Frontal cortex (tissue), 4 donors: Measurements from ENCODE around the gene STX2. TPM values are rescaled to one million over a fixed set of nuclear protein-coding genes. Genes with fewer than 3 reads are reported as not detected.
"Not testable (repeated sequence)": the region's sequence is repeated elsewhere in the genome, so short reads cannot be mapped to it uniquely, and the experiment has no call there.

Experiments used
- DNase-seq, 2 donors: peaks; one replicate each; pipeline ENCODE4 v3.0.0; 2012; ENCODE audit warnings: low spot score in 2 of 2
- FAIRE-seq: peaks from 2 replicates; lab custom pipeline; 2012; peaks lifted over from hg19 to GRCh38; lab: Jason Lieb, UNC
- total RNA-seq: library from RNA; depleted of rRNA; stranded (reverse); fragments of >200 nt; gene quantifications from one replicate; pipeline ENCODE4 v1.2.3, GENCODE V29; 2014
- donor health status: control.
- donor health status: control.
- donor health status: control.

STX2 gene
- total RNA-seq, 1 donor from 2014 or later: 21.2 TPM

DNA sequence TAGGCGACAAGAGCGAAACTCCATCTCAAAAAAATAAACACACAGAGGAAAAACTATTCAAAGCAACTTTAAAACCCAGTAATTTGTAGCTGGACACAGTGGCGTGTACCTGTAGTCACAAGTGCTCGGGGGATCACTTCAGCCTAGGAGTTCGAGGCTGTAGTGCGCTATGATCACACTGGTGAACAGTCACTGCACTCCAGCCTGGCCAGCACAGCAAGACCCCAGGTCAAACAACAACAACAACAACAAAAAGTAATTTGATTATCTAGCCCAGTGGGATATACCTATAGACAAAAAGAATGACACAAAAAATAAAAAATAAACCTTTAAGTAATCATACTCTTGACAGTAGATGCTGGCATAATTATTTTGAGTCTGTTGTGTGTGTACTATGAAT lies 29.3 kb downstream of the STX2 start:
- FAIRE-seq: no peak
- no peak for DNase-seq

DNA sequence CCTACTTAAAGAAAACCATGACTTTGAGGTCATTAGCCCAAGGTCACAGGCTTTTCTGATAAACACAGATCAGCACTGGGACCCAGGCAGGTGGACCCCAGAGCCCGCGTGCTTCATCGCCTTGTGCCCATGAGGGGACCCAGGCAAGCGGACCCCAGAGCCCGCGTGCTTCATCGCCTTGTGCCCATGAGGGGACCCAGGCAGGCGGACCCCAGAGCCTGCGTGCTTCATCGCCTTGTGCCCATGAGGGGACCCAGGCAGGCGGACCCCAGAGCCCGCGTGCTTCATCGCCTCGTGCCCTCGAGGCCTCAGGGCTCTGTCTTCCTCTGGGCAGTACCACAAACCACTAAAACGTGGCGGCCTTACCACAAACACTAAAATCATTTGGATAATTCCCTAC lies 31.7 kb downstream of the STX2 start:
- DNase-seq (no peak), FAIRE-seq (no peak)

DNA sequence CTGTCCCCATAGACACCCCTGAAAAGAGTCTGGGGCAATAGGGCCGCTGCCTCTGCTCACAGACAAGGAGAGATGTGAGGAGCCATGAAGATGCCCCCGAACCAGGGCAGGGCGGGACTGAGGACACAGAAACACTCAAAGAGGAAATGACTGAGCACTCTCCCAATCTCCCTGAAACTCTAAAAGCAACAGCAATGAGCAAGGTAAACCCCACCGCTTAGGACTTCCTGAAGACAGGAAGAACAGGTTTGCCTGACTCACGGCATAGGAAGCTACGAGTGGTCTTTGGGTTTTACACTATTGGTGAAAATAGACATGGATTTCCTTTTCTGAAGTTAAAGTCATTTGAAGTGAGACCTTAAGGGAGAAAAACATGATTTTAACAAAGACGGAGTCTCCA lies 32.5 kb downstream of the STX2 start:
- DNase-seq: no peak
- FAIRE-seq: no peak

DNA sequence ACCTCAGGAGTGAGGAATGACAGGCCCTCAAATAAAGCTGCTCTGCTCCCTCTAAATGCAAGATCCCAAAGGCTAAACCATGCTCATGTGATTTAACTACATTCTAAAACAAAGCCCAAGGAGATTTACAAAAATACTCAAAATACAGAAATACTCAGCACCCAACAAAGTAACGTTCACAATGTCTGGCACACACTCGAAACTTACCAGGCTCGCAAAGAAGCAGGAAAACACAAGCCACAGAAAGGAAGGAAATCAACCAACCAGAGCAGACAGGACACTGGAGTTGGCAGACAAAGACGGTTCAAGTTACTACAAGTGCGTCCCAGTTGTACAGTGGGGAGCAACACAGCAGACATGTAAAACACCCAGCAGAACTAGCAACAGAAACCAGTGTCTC lies 33.4 kb downstream of the STX2 start:
- FAIRE-seq (no peak), DNase-seq (no peak)

DNA sequence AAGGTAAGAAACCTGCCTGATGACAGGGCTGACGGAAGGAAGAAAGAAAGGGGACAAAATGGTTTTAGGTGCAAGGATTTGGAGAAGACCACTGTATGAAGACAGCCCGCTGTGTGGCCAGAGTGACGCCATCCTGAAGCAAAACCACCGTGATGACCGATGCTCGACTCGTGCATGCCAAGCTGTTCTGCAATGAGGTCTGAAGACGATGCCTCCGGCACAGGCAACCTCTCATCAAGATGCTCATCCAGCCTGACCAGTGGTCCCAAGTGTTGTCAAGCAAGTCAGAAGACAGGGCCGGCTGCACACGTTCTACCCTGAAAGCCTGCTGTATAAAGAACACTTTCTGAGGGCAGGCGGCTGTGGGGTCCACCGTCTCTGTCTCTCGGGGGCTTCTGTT lies 34.8 kb downstream of the STX2 start:
- no peak for DNase-seq

DNA sequence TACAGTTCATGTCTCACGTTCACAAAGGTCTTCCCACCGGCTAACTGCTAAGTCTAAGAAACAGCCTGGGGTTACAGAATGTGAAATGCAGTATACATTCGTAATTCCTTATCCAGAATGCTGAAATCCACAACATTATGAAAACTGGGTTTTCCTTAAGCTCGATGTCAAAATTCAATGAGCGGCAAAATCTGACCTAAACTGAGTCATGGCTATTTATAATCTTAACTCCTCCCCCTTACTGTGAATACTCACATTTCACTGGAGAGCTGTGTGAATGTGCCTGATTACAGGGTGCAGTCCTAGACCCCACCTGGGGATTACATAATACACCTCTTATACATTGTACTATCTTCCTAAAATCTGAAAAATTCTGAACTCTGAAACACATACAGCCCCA lies 35.3 kb downstream of the STX2 start:
- DNase-seq (no peak), FAIRE-seq (no peak)

More for the DNA sequence above, 34.8 kb downstream of the STX2 start:
- no peak for FAIRE-seq

DNA sequence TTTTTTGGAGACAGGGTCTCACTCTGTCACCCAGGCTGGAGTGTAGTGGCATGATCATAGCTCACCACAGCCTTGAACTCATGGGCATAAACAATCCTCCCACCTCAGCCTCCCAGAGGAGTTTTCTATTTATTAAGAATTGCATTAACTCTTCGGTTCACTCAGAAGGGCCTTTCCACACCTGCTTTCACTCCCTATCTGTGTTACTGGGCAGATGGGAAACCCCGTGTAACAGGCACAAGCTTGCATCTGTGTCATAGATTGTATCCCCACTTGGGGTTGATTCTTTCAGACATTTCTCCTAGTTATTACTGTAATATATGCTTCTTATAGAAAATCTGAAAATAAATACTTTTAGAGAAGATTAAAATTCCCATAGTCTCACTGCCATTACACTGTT lies 38.7 kb downstream of the STX2 start:
- no peak for DNase-seq
- no peak for FAIRE-seq

DNA sequence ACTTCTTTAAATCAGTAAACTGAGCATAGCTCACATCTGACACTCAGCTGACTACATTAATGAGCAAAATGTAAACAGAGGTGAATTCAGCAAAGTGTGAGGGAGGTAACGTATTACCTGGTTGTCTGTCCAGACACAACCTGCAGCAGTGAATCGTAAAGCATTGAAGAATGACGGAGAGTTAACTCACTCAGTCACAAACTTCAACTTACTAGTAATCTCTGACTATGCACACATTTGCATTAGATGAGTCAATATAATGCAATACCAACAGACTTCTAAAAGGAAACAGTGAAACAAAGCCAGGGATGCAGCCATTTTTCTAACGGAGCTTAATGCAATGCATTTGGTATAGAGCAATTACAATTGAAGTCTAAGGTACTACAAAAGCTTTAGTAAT lies 40.0 kb downstream of the STX2 start:
- no peak for FAIRE-seq

DNA sequence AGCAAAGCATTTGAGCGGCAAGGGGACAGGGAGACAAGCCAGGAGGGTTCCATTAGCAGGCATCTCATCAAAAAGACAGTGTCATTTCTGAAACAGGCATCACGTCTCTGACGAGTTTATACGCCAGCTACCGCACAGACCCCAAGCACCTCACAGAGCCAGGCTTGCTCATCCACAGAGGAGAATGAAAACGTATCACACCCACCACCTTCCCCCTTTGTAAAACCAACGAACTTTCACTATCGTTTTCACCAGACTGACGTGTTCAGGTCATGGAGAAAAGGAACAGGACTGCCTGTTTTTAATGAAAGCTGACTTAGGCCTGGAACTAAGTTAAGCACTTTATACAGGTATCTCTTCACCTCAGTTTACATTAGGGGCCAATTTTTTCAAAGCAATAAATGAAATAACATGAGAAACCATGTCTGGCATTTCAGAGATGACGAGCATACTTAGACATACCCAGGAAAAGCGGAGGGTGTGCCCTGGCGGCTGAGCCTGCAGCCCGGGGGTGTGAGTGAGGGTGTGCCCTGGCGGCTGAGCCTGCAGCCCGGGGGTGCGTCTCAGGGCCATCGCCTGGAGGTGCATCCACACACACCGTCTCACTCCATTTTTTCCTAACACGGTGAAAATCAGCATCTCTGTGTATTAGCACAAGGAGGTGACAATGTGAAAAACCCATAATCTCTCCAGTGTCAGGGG lies 41.9 kb downstream of the STX2 start:
- DNase-seq: no peak
- FAIRE-seq: no peak

More for the DNA sequence above, 40.0 kb downstream of the STX2 start:
- no peak for DNase-seq

DNA sequence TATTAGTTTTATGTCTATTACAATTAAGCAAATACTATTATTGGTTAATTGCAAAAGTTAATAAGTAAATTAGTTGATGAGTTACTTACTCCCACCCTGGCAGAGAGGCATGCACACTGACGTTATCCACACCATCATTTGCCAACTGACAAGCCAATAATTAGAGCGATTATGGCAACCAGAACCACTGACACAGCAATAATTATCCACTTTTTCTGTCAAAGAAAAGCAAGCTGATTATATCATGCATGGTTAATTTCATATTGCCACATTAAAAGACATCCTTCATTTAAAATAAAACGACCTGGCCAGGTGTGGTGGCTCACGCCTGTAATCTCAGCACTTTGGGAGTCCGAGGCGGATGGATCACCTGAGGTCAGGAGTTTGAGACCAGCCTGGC lies 43.1 kb downstream of the STX2 start:
- DNase-seq (no peak), FAIRE-seq (no peak)

DNA sequence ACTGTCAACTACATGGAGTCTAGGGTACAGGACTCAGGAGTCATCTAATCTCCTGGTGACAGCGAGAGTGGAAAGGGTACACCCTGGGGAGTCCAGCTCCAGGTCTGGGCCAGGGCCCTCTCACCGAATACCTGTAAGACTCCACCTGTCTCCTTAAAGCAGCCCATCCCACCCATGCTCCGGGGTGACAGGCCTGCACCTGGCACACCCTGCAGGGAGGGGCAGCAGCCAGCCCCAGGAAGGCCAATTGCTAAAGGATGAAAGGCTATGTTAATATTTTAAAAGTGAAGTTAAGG lies 45.5 kb downstream of the STX2 start:
- no peak for FAIRE-seq
- no peak for DNase-seq

DNA sequence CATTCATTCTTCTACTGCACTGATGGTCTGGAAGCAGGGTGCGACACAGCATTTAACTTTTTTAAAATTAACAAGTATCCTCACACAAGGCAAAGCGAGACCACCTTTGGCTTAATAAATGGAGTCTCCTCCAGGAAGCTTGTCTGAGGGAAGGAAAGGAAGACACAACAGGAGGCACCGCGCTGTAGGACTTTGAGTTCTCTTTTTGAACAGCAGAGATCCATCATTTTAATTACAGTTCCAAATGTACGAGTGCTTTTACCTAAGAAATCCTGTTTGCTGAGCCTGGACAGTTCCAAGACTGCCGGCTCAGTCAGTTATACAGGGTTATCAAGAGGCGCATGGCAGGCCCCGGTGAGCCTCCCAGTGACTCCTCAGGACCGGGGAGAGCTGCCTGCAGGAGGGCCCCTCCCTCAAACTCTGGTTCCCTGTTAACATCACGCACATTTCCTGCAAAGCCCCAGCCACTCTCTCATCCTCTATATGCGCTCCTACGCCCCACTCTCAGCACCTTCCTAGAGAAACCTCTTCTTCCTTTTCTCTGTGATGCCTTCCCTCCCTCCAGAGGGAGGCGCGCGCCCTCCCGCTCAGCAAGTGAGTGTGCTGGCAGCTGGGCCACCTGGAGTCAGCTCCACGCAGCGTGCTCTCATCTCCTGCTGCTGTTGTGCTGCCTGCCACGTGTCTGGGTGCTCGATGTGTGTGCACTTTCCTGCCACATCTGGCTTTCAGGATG lies 46.1 kb downstream of the STX2 start:
- DNase-seq: no peak
- FAIRE-seq: no peak

DNA sequence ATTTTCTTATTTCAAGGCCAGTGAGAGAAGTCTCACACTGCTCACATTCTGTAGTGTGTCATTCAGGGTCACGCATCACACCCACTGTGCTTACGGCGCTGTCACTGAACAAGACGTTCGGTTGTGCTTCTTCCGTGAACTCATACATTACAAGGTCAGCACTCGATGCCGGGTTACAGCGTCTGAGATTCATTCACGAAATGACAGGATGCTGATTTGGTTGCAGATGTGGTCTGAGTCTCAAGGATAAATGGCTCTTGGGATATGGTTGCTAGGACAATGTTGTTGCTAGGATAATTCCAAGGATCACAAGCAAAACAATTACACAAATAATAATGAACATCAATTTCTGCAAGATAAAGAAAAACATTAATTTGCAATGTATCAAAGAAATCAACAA lies 47.4 kb downstream of the STX2 start:
- FAIRE-seq: no peak
- no peak for DNase-seq

DNA sequence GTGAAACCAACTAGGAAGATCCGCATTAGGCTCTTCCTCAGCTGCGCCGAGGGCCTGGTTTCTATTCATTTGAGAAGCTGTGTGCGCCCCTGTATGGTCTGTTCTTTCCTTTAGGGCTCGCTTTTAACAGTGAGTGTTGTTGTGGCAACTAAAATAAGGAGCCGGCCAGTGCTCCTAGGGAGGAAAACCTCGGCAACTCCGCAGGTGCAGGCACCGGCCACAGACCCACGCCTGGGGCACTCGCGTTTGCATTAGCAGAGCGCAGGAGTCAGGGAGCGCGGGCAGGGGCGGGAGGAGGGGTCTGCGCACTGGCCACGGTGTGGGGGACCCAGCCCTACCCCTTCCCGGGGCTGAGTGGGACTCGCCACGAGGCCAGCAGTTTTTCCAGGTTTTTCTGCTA lies 50.5 kb downstream of the STX2 start:
- FAIRE-seq (no peak), DNase-seq (no peak)

DNA sequence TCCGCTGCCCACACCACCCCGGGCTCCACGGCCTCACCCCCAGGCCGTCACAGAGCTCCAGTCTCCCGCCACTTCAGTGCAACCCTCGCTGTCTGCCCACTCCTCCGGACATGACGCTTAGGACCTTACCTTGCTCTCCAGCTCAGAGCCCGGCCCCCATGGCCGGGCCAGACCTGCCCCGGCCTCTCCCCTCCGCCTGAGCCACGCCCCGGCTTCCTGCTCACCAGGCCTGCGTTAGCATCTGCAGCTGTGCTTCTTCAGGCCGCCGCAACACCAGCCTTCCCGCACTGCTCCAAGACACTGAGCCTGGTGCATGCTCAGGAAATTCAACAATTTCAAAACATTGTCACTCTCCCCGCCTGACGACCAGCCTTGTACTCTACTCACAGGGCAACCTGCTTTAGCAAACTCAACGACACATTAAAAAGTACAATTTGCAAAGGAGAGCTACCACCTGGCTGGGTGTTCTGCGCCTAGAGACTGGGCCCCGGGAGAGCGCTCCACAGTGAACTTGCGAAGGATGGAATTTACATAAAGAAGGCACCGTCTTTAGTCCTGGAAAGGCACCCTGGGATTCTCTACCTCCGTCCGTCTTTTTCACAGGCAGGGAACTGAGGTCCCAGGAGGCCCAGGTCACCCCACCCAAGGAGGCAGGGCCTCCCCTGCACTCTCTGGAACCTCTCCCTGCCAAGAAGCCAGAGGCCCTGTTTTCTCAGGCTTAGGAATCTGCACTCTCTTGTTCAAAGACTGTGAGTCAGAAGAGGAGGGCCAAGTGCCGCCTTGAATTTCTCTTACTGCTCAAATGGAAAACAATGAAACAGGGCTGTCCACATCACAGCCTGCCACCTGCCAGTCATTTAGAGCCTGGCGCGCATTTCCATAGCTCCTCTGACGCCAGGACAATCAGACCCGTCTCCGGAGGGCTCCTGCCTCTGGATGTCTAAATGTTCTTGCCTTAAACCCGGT lies 51.3 kb downstream of the STX2 start:
- FAIRE-seq: no peak
- no peak for DNase-seq

DNA sequence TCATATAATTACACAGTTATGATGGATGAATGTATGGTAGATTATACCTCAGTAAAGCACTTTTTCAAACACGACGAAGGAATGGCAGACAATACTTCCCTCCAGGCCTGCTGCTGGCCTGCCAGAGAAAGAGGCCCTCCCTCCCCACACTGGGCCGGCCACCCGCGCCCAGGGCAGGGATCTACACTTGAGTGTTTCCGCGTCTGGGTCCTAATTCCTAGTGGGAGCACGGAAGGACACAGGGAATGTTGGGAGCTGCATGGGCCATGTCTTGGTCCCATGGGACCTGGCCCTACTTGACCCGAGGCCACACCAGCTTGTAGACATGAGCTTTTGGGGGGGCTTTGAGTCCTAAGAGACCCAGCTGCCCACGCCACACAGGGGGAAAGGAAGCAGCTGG lies 52.0 kb downstream of the STX2 start:
- DNase-seq: no peak
- FAIRE-seq: no peak

DNA sequence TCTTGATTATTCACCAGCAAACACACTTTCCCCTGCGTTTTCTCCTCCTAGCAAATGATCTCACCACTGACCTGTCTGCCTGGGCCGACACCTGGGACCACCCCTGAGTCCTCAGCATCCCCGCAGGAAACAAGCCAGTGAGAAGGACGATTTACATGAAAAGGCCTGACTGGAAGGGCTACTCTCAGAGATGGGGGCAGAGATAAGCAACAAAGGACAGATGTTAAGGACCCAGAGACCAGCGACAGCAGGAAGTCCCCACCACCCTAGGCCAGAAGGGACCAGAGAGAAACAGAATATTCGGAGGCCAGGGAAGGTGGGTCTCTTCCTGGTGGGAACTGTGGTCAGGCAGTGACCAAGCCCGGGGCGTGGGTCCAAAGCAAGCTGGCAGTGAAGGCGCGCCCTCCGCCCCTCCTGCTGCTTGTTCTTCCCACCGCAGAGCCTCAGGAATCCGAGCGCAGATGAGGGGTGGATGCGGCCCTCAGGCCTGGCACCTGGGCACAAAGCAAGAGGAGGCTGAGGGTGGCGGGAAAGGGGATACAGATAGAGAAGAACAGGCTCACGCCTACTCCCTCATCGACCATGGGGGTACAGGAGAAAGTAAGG lies 55.8 kb downstream of the STX2 start:
- DNase-seq: no peak
- no peak for FAIRE-seq

DNA sequence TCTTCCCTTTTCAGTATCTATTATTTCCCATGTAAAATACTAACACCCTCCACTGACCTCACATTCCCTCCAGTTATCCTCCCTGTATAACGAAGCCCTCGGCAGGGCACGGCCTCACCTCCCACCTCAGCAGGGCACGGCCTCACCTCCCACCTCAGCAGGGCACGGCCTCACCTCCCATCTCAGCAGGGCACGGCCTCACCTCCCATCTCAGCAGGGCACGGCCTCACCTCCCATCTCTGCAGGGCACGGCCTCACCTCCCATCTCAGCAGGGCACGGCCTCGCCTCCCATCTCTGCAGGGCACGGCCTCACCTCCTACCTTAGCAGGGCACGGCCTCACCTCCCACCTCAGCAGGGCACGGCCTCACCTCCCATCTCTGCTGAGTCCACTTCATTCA lies 56.8 kb downstream of the STX2 start:
- DNase-seq, FAIRE-seq: not testable (repeated sequence)

DNA sequence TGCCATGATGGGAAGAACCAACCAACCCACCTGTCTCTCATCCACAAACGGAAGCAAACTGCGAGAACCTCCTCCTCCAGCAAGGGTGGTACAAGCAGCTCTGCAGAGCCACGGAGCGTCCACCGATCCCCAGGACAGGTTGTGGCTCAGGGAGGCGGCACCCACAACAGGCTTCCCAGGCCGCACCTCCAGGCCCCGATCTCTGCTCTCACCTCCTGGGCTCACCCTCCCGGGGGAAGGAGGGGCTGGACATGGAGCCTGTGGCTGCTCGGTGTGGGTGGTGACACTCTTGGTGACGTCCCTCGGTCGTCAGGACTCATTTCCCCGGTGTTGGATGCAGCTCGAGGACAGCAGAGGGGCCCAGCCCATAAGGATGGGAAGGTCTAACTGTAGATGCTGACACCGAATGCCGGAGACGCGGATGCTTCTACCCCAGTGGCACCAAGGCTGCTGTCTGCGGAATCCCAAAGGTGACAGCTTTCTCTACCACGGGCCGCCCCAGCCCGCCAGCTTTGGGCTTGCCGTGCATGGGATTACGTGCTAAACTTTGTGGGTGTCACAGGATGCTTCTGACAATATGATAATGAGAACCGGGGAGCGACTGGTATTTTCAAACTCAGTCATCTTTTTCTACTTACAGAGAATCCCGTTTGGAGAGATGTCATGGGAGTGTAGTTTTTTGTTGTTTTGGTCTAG lies 58.0 kb downstream of the STX2 start:
- no peak for DNase-seq
- no peak for FAIRE-seq

DNA sequence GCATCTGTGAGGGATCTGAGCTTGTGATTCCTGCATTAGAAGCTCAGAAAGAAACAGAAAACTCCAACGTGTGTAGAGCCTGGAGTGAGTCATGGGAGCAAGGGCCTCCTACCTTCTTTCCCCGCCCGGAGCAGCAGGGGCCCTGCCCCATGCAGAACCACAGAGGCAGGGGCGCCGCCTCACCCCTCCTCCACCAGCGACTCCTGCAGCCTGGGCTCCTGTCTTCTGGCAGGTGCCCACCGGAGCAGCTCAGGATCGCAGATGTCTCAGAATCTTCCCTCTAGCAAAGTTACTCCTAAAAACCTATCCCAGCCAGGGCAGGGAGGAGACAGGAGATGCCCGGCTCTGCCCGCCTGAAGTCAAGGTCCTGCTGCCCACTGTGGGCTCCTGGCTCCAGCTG lies 58.7 kb downstream of the STX2 start:
- no peak for FAIRE-seq
- DNase-seq: no peak
